COLO668 (cell line): Measurements from ENCODE around the gene HOXA4.

Experiments
- DNase-seq: peaks from one replicate; lab custom pipeline; 2025; ENCODE audit not compliant: unreplicated experiment; lab: John Stamatoyannopoulos, UW

HOXA4 gene

GRCh38 chr7:27117887-27118491 is 12.6 kb downstream of the HOXA4 start:
- DNase-seq, result no peak

- no peak for DNase-seq
Measured at GRCh38 chr7:27116962-27117886, 13.3 kb downstream of the HOXA4 start.

GRCh38 chr7:27116031-27116961 is 14.3 kb downstream of the HOXA4 start:
- DNase-seq, result no peak

GRCh38 chr7:27115221-27116026 is 15.1 kb downstream of the HOXA4 start:
- DNase-seq, result no peak

GRCh38 chr7:27114881-27115220 is 15.7 kb downstream of the HOXA4 start:
- DNase-seq, result no peak

GRCh38 chr7:27113991-27114769 is 16.4 kb downstream of the HOXA4 start:
- no peak for DNase-seq

- no peak for DNase-seq
Measured at GRCh38 chr7:27112955-27113949, 17.3 kb downstream of the HOXA4 start.

GRCh38 chr7:27112361-27112760 is 18.2 kb downstream of the HOXA4 start:
- DNase-seq, result no peak

- DNase-seq, result no peak
Measured at GRCh38 chr7:27111751-27112277, 18.7 kb downstream of the HOXA4 start.

GRCh38 chr7:27111042-27111750 is 19.4 kb downstream of the HOXA4 start:
- DNase-seq, result no peak

- no peak for DNase-seq
Measured at GRCh38 chr7:27110186-27111031, 20.1 kb downstream of the HOXA4 start.

- no peak for DNase-seq
Measured at GRCh38 chr7:27109466-27110185, 20.9 kb downstream of the HOXA4 start.

GRCh38 chr7:27108390-27109127 is 22.0 kb downstream of the HOXA4 start:
- DNase-seq, result no peak

- no peak for DNase-seq
Measured at GRCh38 chr7:27107391-27108381, 22.9 kb downstream of the HOXA4 start.
